Ammon's horn (tissue), 1 donor: ENCODE results near the gene APLNR.
A peak's percentile ranks its signal among the peaks of the same experiment; 100 is the strongest.

Source experiments
- DNase-seq: peaks from one replicate; pipeline ENCODE4 v3.0.0-alpha.2; 2016; ENCODE audit warnings: low spot score

APLNR gene

DNA sequence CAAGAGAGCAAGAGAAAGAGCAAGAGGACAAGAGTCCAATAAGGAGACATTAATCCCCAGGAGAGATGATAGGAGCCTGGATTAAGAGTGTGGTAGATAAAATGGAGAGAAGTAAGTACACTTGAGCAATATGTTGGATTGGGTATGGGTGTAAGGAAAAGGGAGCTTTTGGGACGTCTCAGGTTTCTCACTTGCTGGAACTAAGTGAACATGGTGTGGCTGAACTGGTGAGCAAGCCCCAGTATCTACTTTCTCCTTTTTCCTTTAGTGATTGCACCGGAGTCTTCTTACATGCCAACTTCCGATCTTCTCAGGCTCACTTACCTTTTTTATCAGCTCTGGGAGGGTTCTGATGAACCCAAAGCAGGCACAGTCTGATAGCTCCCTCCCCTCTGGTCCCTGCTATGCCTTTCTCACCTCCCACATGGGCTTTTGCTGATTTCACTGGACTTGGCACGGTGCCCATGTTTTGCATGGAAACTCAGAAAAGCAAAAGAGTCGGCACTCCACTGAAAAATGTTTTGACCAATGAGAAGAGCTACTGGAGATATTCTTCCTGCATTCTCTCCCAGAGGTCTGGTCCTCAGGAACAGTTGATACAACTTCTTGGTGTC lies 14.5 kb upstream of the APLNR start:
- DNase-seq, result no peak

- DNase-seq, result no peak
Observed at GRCh38 chr11:57251037-57251436, 14.0 kb upstream of the APLNR start.

- peak; percentile 72 for DNase-seq
Observed at GRCh38 chr11:57249384-57250319, 12.6 kb upstream of the APLNR start.

- DNase-seq, result peak; percentile 83
Observed at GRCh38 chr11:57248780-57249383, 11.8 kb upstream of the APLNR start.

DNA sequence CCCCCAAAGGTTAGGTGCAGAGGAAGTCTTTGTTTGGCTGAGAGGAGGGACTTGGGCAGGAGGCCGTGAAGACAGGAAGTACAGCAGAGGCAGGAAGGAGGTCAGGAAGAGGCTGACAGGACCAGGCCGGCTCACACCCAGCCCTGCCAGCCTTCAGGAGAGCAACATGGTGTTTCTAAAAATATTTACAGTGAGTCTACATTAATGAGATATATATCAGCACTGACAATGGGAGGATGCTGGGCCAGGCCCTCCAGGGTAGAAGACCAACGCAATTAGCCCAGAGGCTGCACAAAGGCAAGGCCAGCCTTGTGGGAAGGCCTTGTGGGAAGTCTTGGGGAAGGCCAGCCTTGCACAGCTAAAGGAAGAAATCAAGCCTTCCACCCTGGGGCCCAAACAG lies 7.9 kb upstream of the APLNR start:
- no peak for DNase-seq

- DNase-seq, result no peak
Observed at GRCh38 chr11:57241353-57241972, 4.4 kb upstream of the APLNR start.

- no peak for DNase-seq
Observed at GRCh38 chr11:57240757-57241156, 3.7 kb upstream of the APLNR start.

GRCh38 chr11:57240007-57240406 lies 3.0 kb upstream of the APLNR start:
- peak; percentile 22 for DNase-seq

GRCh38 chr11:57239348-57239747 lies 2.3 kb upstream of the APLNR start:
- DNase-seq, result no peak

DNA sequence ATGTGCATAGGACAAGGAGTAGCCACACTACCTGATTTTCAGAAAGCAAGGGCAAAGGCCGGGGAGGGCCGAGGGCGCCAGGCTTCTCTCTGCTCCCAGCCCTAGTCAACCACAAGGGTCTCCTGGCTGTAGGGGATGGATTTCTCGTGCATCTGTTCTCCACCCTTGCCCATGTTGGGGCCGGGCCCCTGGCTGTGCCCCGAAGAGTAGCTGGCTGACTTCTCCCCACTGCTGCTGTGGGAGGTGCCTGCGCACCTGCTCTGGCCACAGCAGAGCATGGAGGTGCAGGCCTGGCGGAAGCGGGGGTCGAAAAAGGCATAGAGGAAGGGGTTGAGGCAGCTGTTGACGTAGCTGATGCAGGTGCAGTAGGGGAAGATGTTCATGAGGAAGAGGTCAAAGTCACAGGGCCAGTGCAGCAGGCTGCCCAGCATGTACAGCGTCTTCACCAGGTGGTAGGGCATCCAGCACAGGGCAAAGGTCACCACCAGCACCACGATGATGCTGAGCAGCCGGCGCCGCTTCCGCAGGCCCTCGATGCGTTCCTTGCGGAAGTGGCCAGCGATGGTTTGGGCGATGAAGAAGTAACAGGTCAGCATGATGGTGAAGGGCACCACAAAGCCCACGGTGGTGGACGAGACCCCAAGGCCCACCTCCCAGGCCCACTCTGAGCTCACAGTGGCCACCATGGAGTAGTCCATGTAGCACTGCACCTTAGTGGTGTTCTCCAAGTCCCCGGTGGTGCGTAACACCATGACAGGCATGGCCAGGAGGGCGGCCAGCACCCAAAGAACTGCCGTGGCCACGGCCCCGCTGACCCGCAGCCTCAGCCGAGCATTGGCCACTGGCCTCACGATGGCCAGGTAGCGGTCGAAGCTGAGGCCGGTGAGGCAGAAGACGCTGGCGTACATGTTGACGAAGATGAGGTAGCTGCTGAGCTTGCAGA lies 1.0 kb downstream of the APLNR start:
- DNase-seq, result no peak

DNA sequence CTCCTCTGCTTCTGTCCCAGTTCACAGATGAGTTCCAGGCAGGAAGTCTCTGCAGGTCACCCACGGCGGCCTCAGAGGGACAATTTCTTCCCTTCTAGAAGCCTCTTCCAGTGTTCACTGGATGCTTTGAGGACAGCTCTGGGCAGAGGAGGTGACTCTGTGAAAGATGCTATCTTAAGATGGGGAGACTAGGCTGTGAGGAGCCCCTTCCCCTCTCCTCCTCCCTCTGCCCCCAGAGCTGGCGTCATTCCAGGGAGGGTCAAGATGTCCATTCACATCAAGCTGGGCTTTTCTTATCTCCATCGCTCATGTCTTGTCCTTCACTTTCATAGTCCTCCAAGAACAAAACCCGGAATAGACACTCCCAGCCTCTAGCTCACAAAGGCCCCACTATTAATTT lies 3.3 kb downstream of the APLNR start:
- DNase-seq, result no peak

- DNase-seq, result no peak
Observed at GRCh38 chr11:57231539-57232253, 5.4 kb downstream of the APLNR start.

GRCh38 chr11:57230791-57231538 lies 6.1 kb downstream of the APLNR start:
- DNase-seq, result peak; percentile 60

DNA sequence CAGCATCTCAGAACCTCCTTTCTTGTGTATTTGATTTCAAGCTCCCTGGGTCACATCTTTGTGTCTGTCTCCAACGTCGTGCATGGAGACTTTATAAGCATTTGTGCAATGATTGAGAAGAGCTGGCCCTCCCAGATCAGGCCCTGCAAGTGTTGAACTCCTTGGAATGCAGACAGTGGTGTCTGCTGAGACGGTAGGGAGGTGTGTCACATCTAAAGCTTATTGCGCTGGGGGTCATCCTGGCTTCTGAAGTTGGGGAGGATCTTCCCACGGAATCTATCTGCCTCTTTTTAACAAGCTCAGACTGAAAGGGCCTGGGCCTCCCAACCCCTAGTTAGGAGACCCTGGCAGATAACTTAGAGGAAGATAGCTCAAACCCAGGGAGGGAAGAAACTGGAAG lies 6.7 kb downstream of the APLNR start:
- no peak for DNase-seq

GRCh38 chr11:57228600-57228999 lies 8.4 kb downstream of the APLNR start:
- DNase-seq, result no peak

- no peak for DNase-seq
Observed at GRCh38 chr11:57224537-57224936, 12.5 kb downstream of the APLNR start.

GRCh38 chr11:57224128-57224527 lies 12.9 kb downstream of the APLNR start:
- peak; percentile 22 for DNase-seq

DNA sequence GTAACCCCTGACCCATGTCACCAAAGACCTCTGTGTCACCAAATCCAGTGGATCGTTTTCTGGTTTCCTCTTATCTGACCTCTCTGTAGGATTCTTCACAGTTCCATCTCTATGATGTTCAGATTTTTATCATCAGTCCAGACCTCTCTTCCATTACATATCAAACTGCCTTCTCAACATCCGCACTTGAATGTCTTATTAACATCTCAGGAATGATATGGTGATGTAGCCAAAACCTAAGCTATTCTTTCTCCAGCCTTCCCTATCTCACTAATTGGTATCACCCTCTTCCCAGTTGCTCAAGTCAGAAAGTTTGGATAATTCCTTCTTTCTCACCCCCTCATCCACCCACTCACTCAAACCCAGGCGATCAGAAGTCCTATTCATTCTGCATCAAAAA lies 13.4 kb downstream of the APLNR start:
- DNase-seq, result no peak

- no peak for DNase-seq
Observed at GRCh38 chr11:57222239-57222638, 14.8 kb downstream of the APLNR start.

GRCh38 chr11:57219021-57219627 lies 17.9 kb downstream of the APLNR start:
- DNase-seq, result peak; percentile 30
